ENCODE measurements around the gene HSD17B13.

HSD17B13 gene

DNA sequence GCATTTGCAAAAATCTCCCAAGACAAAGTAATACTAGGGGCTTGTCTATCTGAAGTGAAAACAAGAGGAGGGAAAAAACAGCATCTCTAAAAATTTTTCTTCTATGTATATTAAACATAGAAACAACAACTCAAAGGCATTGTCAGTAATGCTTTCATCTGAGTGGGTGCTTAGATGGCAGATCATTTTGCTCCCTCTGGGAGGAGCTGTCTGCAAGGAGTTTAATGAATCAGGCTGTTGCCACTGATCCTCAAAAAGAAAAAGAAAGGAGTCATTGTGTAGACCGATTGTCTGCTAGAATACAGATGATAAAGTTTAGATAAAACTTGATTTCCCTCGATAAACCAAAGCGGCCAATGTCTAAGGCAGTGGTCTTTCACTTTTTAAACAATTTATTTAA is 52.5 kb downstream of the HSD17B13 start:
- DNase-seq (ENCODE audit: low read depth in 1 of 2, low spot score in 1 of 2) = no peak

DNA sequence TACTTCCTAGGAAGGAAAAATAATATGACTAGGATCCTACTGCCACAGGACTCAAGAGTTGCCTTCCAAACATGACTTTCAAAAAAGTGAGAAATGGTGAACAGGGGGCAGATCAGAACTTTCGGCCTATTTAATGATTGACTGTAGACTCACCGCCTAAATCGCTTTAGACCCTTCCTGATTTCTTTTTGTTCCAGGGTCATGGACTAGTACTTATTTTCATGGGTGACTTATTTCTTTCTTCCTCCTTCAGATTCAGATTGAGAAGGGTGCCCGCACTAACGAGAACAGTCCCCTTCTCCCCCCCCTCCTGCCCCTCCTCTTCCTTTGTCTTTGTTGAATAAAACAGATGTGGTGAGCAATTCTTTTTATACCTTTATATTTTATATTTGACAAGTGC is 54.3 kb downstream of the HSD17B13 start:
- no peak for DNase-seq (ENCODE audit: low read depth in 1 of 2, low spot score in 1 of 2)

DNA sequence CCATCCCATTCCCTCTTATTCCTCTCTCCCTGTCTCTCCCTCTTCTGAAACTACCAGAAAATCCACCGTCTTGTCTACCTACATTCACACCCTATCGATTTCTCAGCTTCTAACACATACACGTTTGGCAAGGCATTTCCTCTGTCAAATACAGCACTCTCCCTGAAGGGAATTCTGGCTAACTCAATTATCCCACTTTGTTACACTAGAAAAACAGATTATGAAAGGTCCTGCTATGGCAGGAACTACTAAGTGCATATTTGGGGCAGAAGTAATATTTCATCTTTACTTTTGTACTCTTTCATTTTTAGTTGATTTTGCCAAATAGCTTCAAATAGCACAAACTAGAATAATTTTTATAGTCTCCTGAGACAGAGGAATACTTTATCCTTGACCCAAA is 55.7 kb downstream of the HSD17B13 start:
- no peak for DNase-seq (ENCODE audit: low read depth in 1 of 2, low spot score in 1 of 2)

DNA sequence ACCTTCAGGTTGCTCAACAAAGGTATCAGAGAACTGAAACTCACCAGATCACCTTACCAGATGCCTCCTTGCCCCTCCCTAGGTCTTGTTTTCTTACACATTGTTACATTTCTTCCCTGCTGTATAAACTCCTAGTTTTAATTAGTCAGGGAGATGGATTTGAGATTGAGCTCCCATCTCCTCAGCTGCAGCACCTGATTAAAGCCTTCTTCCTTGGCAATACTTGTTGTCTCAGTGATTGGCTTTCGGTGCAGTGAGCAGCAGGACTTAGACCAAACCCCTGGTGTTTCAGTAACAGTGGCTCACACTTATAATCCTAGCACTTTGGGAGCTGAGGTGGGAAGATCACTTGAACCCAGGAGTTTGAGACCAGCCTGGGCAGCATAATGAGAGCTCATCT is 59.8 kb downstream of the HSD17B13 start:
- DNase-seq (ENCODE audit: low read depth in 1 of 2, low spot score in 1 of 2) = no peak

GRCh38 chr4:87260477-87260876 is 62.2 kb downstream of the HSD17B13 start:
- DNase-seq (ENCODE audit: low read depth in 1 of 2, low spot score in 1 of 2) = no peak

DNA sequence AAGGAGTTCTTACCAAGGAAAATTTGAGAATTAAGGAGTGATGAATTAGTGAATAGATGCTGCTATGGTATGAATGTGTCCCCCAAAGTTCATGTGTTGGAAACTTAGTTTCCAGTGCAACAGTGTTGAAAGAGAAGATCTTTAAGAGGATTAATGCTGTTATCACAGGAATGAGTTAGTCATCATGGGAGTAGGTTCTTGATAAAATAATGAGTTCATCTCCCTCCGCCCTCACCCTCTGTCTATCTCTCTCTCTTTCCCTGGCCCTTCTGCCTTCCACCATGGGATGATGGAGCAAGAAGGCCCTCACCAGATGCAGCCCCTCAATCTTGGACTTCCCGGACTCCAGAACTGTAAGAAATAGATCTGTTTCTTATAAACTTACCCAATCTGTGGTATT is 64.0 kb downstream of the HSD17B13 start:
- no peak for DNase-seq (ENCODE audit: low read depth in 1 of 2, low spot score in 1 of 2)

- DNase-seq (ENCODE audit: low read depth in 1 of 2, low spot score in 1 of 2) = no peak
Measured at GRCh38 chr4:87257523-87257922, 65.2 kb downstream of the HSD17B13 start.

GRCh38 chr4:87255755-87256154 is 66.9 kb downstream of the HSD17B13 start:
- no peak for DNase-seq (ENCODE audit: low read depth in 1 of 2, low spot score in 1 of 2)
